A549 (cell line): ENCODE results near the gene DLG2. TPM values are rescaled to one million over a fixed set of nuclear protein-coding genes. Genes with fewer than 3 reads are reported as not detected.

Source experiments
- ATAC-seq, 2 experiments: fragments of 200-7000 bp in 1 of 2; fragments of >200 bp in 1 of 2; cut with Nextera tagmentation in 1 of 2; cut with Tn5 transposase in 1 of 2; 3 replicates each; pipeline versions ENCODE4 v1.8.0 to v1.9.1; 2018 to 2020; ENCODE audit warnings: mild to moderate bottlenecking in 1 of 2, moderate library complexity in 1 of 2
- CTCF ChIA-PET: fragments of 300-600 bp; sonication (Branson Sonifier 250); formaldehyde crosslinking; extraction: SDS; loops from one replicate; lab custom pipeline; 2021; ENCODE audit warnings: antibody characterized with exemption, inconsistent platforms; lab: Yijun Ruan, JAX
- POLR2A ChIA-PET: fragments of 350-600 bp; formaldehyde crosslinking; extraction: SDS; loops from one replicate; lab custom pipeline; 2021; ENCODE audit warnings: antibody characterized with exemption, inconsistent platforms; lab: Yijun Ruan, JAX
- DNase-seq, 2 experiments: peaks; one replicate each; pipeline versions ENCODE4 v3.0.0 to v3.0.0-alpha.2; 2011 to 2016; ENCODE audit warnings: low read depth in 1 of 2, low spot score in 1 of 2
- FAIRE-seq: peaks from 2 replicates; lab custom pipeline; 2011; peaks lifted over from hg19 to GRCh38; lab: Jason Lieb, UNC
- H3K27ac ChIP-seq, 2 experiments: fragments of >200 bp; sonication (Bioruptor Twin); formaldehyde crosslinking; 3 replicates each; pipeline ENCODE4 v1.5.1; 2016 to 2017
- H3K4me1 ChIP-seq: fragments of >200 bp; sonication (Bioruptor Twin); formaldehyde crosslinking; 3 replicates; pipeline ENCODE4 v1.6.1; 2016
- H3K4me2 ChIP-seq: fragments of >200 bp; sonication (Bioruptor Twin); formaldehyde crosslinking; 3 replicates; pipeline ENCODE4 v1.6.1; 2016
- H3K4me3 ChIP-seq: fragments of >200 bp; sonication (Bioruptor Twin); formaldehyde crosslinking; 3 replicates; pipeline ENCODE4 v1.5.1; 2016
- H3K9me3 ChIP-seq: fragments of >200 bp; sonication (Bioruptor Twin); formaldehyde crosslinking; 3 replicates; pipeline ENCODE4 v1.6.1; 2016
- BHLHE40 ChIP-seq: IDR thresholded peaks from 2 replicates; pipeline ENCODE4 v1.6.1; 2012; ENCODE audit warnings: low read depth, low read length, inconsistent platforms
- CBX2 ChIP-seq: fragments of 200-600 bp; sonication (generic); IDR thresholded peaks from 2 replicates; pipeline ENCODE4 v1.6.1; 2016; ENCODE audit warnings: low read depth, mild to moderate bottlenecking, borderline replicate concordance
- CBX8 ChIP-seq: fragments of 200-600 bp; sonication (generic); IDR thresholded peaks from 2 replicates; pipeline ENCODE4 v1.6.1; 2016
- E2F6 ChIP-seq: IDR thresholded peaks from 2 replicates; pipeline ENCODE4 v1.6.1; 2012; ENCODE audit warnings: low read depth, borderline replicate concordance
- EHF ChIP-seq: fragments of 250-450 bp; sonication (Bioruptor Pico); IDR thresholded peaks from 2 replicates; pipeline ENCODE4 v1.5.0; 2020; ENCODE audit warnings: mild to moderate bottlenecking
- EP300 ChIP-seq, 2 experiments: fragments of >200 bp; sonication (Bioruptor Twin); formaldehyde crosslinking; IDR thresholded peaks; 2 replicates in 1 of 2; 3 replicates in 1 of 2; pipeline ENCODE4 v1.6.1; 2016 to 2017
- ESRRA ChIP-seq: fragments of 150-350 bp; IDR thresholded peaks from 2 replicates; pipeline ENCODE4 v1.6.1; 2014; ENCODE audit warnings: mild to moderate bottlenecking, low read length, borderline replicate concordance
- FOSL2 ChIP-seq, 2 experiments: fragments of 450-650 bp in 1 of 2; fragments of >200 bp in 1 of 2; sonication (Bioruptor Twin) in 1 of 2; formaldehyde crosslinking; IDR thresholded peaks; 2 replicates each; pipeline versions ENCODE4 v1.5.0 to v1.6.1; 2016 to 2020; ENCODE audit warnings: mild to moderate bottlenecking in 1 of 2, moderate library complexity in 1 of 2
- HES2 ChIP-seq: fragments of >200 bp; sonication (Bioruptor Twin); formaldehyde crosslinking; IDR thresholded peaks from 2 replicates; pipeline ENCODE4 v1.6.1; 2016
- HOXA7 ChIP-seq: fragments of 250-450 bp; sonication (Bioruptor Pico); IDR thresholded peaks from 2 replicates; pipeline ENCODE4 v1.5.0; 2020; ENCODE audit warnings: mild to moderate bottlenecking, moderate library complexity
- HOXB13 ChIP-seq: fragments of 250-450 bp; sonication (Bioruptor Pico); IDR thresholded peaks from 2 replicates; pipeline ENCODE4 v1.5.0; 2020; ENCODE audit warnings: low read depth, mild to moderate bottlenecking, moderate library complexity
- HOXB5 ChIP-seq: fragments of 250-450 bp; sonication (Bioruptor Pico); IDR thresholded peaks from 2 replicates; pipeline ENCODE4 v1.5.0; 2020; ENCODE audit warnings: mild to moderate bottlenecking, moderate library complexity
- KDM1A ChIP-seq: fragments of 200-600 bp; sonication (generic); IDR thresholded peaks from 2 replicates; pipeline ENCODE4 v1.6.1; 2016; ENCODE audit warnings: low read depth, mild to moderate bottlenecking
- KDM5A ChIP-seq: fragments of 200-600 bp; sonication (generic); IDR thresholded peaks from 2 replicates; pipeline ENCODE4 v1.6.1; 2016; ENCODE audit warnings: antibody characterized with exemption, mild to moderate bottlenecking
- MAX ChIP-seq: IDR thresholded peaks from 2 replicates; pipeline ENCODE4 v1.6.1; 2012
- MAZ ChIP-seq: fragments of 150-350 bp; IDR thresholded peaks from 2 replicates; pipeline ENCODE4 v1.6.1; 2014; ENCODE audit warnings: antibody characterized with exemption, low read depth, low read length, borderline replicate concordance
- NR3C1 ChIP-seq: fragments of >200 bp; sonication (Bioruptor Twin); formaldehyde crosslinking; IDR thresholded peaks from 3 replicates; pipeline ENCODE4 v1.6.1; 2017
- POLR2A ChIP-seq: IDR thresholded peaks from 2 replicates; pipeline ENCODE4 v1.6.1; 2012; ENCODE audit warnings: mild to moderate bottlenecking, low read length
- RARB ChIP-seq: fragments of 250-450 bp; sonication (Bioruptor Pico); IDR thresholded peaks from 2 replicates; pipeline ENCODE4 v1.8.0; 2021; ENCODE audit warnings: mild to moderate bottlenecking, moderate library complexity
- RCOR1 ChIP-seq: fragments of 150-350 bp; IDR thresholded peaks from 2 replicates; pipeline ENCODE4 v1.6.1; 2014; ENCODE audit warnings: antibody characterized with exemption, low read length, low read depth
- RNF2 ChIP-seq: fragments of 200-600 bp; sonication (generic); IDR thresholded peaks from 2 replicates; pipeline ENCODE4 v1.6.1; 2016; ENCODE audit warnings: low read depth, mild to moderate bottlenecking, antibody characterized with exemption, moderate library complexity, borderline replicate concordance
- USF2 ChIP-seq: fragments of 450-650 bp; IDR thresholded peaks from 2 replicates; pipeline ENCODE4 v1.6.1; 2014; ENCODE audit warnings: antibody characterized with exemption
- ZFP36 ChIP-seq: fragments of 450-650 bp; IDR thresholded peaks from 2 replicates; pipeline ENCODE4 v1.6.1; 2014; ENCODE audit warnings: borderline replicate concordance; ENCODE audit not compliant: partially characterized antibody
- ZSCAN20 ChIP-seq: fragments of 250-450 bp; sonication (Bioruptor Pico); IDR thresholded peaks from 2 replicates; pipeline ENCODE4 v1.8.0; 2022; ENCODE audit warnings: mild to moderate bottlenecking, moderate library complexity
- WGBS: methylation state at CpG from one replicate; pipeline ENCODE4 v1.1.6; 2017; ENCODE audit errors: missing lambda C conversion rate; 5-methylcytosine and 5-hydroxymethylcytosine counted together
- polyA plus RNA-seq, 4 experiments: library from polyadenylated mRNA; depleted of rRNA in 3 of 4; stranded (reverse); fragments of >200 nt; fragmentation: RNase III in 1 of 4; extraction: RNeasy Plus Mini Kit Qiagen cat#74134 plus additional on column Dnase treatment in 1 of 4; gene quantifications; 2 replicates in 3 of 4; 3 replicates in 1 of 4; pipeline ENCODE4 v1.2.3, GENCODE V29; 2011 to 2017

Gene DLG2
- polyA plus RNA-seq, 2 of the 4 experiments (the other 2 are of a cell fraction), result 0.26 to 0.79 TPM

GRCh38 chr11:83680321-83680720, 1946.8 kb downstream of the DLG2 start:
- TF ChIP-seq MAX, result no peak
- TF ChIP-seq RNF2, result no peak
- no peak for TF ChIP-seq ZFP36
- Histone ChIP-seq H3K9me3 (no peaks in the 10 kb centered on the region), H3K4me1 (no peaks in the 10 kb centered on the region), H3K4me3 (no peak overlapping the region), H3K27ac (no peak overlapping the region), H3K4me2 (no peak overlapping the region)
- CTCF ChIA-PET, result interaction anchor here (1.6 kb wide), 1 partner anchor 388 kb away, joined by 4 read pairs; no protein-coding TSS in a partner anchor
- WGBS, result 2% methylated on average over 2 of the region's 2 CpGs
- POLR2A ChIA-PET, result no interaction called here
- ATAC-seq, result no peak
- no peak for DNase-seq
- no peak for FAIRE-seq

- no peak for FAIRE-seq
- ChIA-PET CTCF (interaction anchor here (0.6 to 1.6 kb wide), 3 partner anchors 386 to 559 kb away, joined by 3 to 4 read pairs (median 4); no protein-coding TSS in a partner anchor), POLR2A (no interaction called here)
- WGBS, result 11% methylated on average over 5 of the region's 5 CpGs
- Histone ChIP-seq H3K4me2 (no peak overlapping the region), H3K9me3 (no peaks in the 10 kb centered on the region), H3K27ac (no peak overlapping the region), H3K4me1 (no peaks in the 10 kb centered on the region), H3K4me3 (no peak overlapping the region)
- TF ChIP-seq EHF (CRISPR knock-in tag), result no peak
- no peak for TF ChIP-seq RCOR1
- TF ChIP-seq NR3C1, result no peak
- no peak for TF ChIP-seq USF2
- no peak for TF ChIP-seq HES2
- no peak for ATAC-seq
- DNase-seq, result no peak
Observed at GRCh38 chr11:83678831-83679584, 1948.1 kb downstream of the DLG2 start.

- 26% methylated on average over 1 of the region's 1 CpG for WGBS
- ChIA-PET CTCF (interaction anchor here (1.6 kb wide), 1 partner anchor 385 kb away, joined by 3 read pairs; no protein-coding TSS in a partner anchor), POLR2A (no interaction called here)
- Histone ChIP-seq H3K4me3 (no peak overlapping the region), H3K4me2 (no peak overlapping the region), H3K9me3 (no peaks in the 10 kb centered on the region), H3K4me1 (no peaks in the 10 kb centered on the region), H3K27ac (no peak overlapping the region)
- ATAC-seq (no peak), FAIRE-seq (no peak), DNase-seq (no peak)
- TF ChIP-seq HOXA7 (CRISPR knock-in tag) (no peak), HOXB5 (CRISPR knock-in tag) (no peak), KDM5A (no peak), MAZ (no peak), HES2 (no peak), ESRRA (no peak), ZSCAN20 (no peak), CBX2 (no peak), MAX (no peak), EP300 (IDR thresholded peaks at IDR 0.05) (no peak), RCOR1 (no peak), USF2 (no peak), KDM1A (no peak), E2F6 (no peak), POLR2A (no peak), HOXB13 (CRISPR knock-in tag) (no peak), BHLHE40 (no peak), CBX8 (no peak), FOSL2 (IDR thresholded peaks at IDR 0.05) (no peak), FOSL2 (CRISPR knock-in tag; IDR thresholded peaks at IDR 0.05) (no peak), RARB (CRISPR knock-in tag) (no peak)
Observed at GRCh38 chr11:83677730-83678129, 1949.4 kb downstream of the DLG2 start.
